Measurements from ENCODE around the gene MRPL37. TPM values are rescaled to one million over a fixed set of nuclear protein-coding genes. Genes with fewer than 3 reads are reported as not detected.

Gene MRPL37
- total and polyA plus RNA-seq, 5 donors = 53.1 to 57.1 (median 55.7) TPM

DNA sequence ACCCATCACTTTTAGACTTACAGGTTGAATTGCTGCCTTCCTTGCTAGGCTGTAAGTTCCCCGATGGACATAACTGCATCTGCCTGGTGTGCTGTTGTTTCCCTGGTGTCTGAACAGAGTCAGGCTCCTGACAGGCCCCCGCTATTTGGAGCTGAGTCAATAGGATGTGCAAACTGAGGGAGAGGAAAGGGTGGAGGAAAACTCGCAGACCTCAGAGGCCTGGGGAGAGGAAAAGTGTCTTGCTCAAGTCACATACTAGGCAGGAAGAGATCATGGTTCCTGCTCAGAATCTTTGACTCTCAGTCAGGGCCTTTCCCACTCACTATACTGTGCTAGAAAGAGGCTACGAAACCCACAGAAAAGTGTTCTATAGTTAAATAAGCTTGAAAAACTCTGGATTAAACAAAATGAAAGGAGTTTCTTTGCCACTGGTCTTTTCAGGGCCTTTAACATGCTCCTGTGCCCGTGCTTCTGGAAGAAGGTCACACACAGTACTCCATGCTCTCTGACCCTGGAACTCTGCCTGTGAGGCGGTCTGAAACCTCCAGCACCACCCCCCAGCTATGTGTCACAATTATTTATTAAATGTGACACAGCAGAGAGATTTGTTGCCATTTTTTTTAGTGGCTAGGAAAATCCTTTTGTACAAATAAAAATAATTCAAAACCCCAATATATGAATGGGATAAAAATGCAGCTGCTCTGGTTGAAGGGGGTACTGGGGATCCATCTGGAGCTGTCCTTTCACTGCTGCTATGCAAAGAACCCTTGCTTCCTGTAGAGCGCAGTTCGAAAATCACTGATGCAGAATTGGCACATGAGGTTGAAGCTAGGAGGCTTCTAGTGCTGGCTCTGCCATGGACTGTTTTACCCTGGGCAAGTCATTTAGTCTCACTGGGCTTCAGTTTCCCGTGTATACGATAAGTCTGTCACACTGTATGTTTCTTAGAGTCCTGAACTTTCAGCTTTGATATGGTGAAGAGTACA is 27.1 kb upstream of the MRPL37 start:
- no peaks in the 10 kb centered on the region for H3K9me3 ChIP-seq (ENCODE audit: control insufficient read depth, low read length)
- H3K4me1 ChIP-seq (ENCODE audit: control insufficient read depth, insufficient read depth, low read length) = no peaks in the 10 kb centered on the region
- WGBS = 71% methylated on average over 10 of the region's 10 CpGs
- no peak overlapping the region for H3K4me3 ChIP-seq (ENCODE audit: low read length)
- no peak overlapping the region for H3K27ac ChIP-seq (ENCODE audit: low read length)
- intact Hi-C loops (cut with DNase I) = no loop called here
- ATAC-seq = peak in 1 of 2 donors; percentile 37
- H3K27me3 ChIP-seq (ENCODE audit: control insufficient read depth, insufficient read depth) = no peaks in the 10 kb centered on the region
- DNase-seq = no peak

DNA sequence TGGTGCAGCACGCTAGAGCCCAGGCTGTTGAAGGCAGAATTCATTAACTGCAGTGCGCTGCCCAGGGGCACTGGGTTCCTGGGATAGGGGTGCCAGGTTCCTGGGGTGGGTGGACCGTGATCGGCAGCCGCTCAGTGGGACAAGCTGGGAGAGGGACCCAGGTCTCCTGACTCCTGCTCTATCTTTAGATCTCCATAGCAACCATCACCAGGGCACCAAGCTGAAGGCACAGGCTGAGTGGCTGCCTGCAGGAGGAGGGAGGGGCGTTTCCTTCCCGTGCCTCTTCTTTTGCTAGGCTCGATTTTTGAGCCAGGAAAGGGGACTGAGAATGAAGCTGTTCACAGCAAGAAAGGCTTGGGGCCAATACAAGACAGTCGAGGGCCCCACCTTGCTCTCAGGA is 26.3 kb upstream of the MRPL37 start:
- DNase-seq = no peak
- Histone ChIP-seq H3K27ac (ENCODE audit: low read length) (no peak overlapping the region), H3K9me3 (ENCODE audit: control insufficient read depth, low read length) (no peaks in the 10 kb centered on the region), H3K27me3 (ENCODE audit: control insufficient read depth, insufficient read depth) (no peaks in the 10 kb centered on the region), H3K4me1 (ENCODE audit: control insufficient read depth, insufficient read depth, low read length) (no peaks in the 10 kb centered on the region), H3K4me3 (ENCODE audit: low read length) (no peak overlapping the region)
- WGBS = 74% methylated on average over 9 of the region's 9 CpGs
- peak in 1 of 2 donors; percentile 26 for ATAC-seq
- intact Hi-C loops (cut with DNase I) = no loop called here

DNA sequence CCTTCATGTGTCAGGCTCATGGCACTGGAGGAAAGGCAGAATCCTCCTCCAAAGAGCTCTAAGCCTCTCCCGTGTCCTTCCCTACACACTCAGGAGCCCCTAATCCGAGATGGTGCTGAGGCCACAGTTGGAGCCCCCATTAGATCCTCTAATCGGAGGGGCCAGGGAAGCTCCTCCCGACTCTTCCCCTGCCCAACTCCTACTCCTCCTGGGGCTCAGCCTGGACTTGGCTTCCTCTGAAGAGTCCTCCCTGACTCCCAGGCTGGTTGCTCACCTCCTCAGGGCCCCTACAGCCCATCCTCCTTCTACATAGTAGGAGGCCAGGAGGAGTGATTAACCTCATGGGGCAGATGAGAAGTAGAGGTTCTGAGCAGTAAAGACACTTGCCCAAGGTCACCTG is 25.9 kb upstream of the MRPL37 start:
- no peak overlapping the region for H3K27ac ChIP-seq (ENCODE audit: low read length)
- no peak for DNase-seq
- H3K27me3 ChIP-seq (ENCODE audit: control insufficient read depth, insufficient read depth) = no peaks in the 10 kb centered on the region
- no peak for ATAC-seq
- H3K4me3 ChIP-seq (ENCODE audit: low read length) = no peak overlapping the region
- no peaks in the 10 kb centered on the region for H3K9me3 ChIP-seq (ENCODE audit: control insufficient read depth, low read length)
- WGBS = 89% methylated on average over 4 of the region's 4 CpGs
- H3K4me1 ChIP-seq (ENCODE audit: control insufficient read depth, insufficient read depth, low read length) = no peaks in the 10 kb centered on the region
- intact Hi-C loops (cut with DNase I) = no loop called here

DNA sequence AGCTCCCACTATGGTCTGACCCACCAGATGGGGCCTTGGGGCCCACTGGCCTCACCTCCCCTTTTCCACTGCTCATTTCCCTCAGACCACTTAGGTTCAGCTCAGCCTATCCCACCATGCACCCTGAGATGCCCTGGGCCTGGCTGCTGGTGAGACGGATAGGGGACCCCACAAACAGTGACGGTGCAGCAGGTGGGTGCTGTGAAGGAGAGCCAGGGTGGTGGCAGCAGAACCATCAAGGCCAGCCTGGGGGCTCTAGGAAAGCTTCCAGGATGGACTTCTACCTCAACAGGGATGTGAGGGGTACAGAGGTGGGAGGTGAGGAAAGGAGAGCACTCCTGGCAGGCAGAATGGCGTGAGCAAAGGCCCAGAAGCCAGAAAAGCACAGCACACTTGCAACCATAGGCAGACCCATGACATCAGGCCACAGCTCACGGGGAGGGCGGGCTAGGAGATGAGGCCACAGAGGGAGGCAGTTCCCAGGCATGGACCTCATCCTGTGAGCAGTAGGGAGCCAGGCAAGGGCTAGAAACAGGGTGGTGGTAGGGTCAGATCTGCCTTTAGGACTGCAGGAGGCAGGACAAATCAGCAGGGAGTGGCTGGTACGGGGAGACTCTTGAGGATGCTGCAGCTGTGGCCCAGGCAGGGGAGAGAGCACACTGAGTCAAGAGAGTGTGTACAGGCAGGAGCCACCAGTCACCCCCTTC is 23.2 kb upstream of the MRPL37 start:
- Histone ChIP-seq H3K27me3 (ENCODE audit: control insufficient read depth, insufficient read depth) (no peaks in the 10 kb centered on the region), H3K4me3 (ENCODE audit: low read length) (no peak overlapping the region), H3K4me1 (ENCODE audit: control insufficient read depth, insufficient read depth, low read length) (no peaks in the 10 kb centered on the region), H3K27ac (ENCODE audit: low read length) (no peak overlapping the region), H3K9me3 (ENCODE audit: control insufficient read depth, low read length) (no peaks in the 10 kb centered on the region)
- no peak for DNase-seq
- 89% methylated on average over 6 of the region's 6 CpGs for WGBS
- ATAC-seq = no peak
- intact Hi-C loops (cut with DNase I) = no loop called here

DNA sequence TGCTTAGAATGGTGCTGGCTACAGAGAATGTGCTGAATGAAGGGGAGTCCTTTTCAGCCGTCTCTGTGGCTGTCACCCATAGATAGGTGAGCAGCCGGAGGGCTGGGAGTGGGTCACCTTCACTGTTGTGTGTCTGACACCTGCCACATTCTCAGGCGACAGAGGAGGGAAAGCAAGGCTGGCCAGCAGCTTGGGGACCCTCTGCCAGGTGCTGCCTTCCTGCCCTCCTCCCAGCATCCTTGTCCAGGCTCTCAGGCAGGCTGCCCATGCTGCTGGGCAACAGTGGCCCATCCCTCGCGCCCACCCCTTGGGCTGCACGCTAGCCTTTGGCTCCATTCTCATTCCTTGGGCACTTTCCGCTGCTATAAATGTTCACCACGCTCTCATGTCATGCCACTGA is 22.2 kb upstream of the MRPL37 start:
- H3K9me3 ChIP-seq (ENCODE audit: control insufficient read depth, low read length) = no peaks in the 10 kb centered on the region
- no peak for DNase-seq
- no peak for ATAC-seq
- WGBS = 91% methylated on average over 8 of the region's 8 CpGs
- H3K4me3 ChIP-seq (ENCODE audit: low read length) = no peak overlapping the region
- no peaks in the 10 kb centered on the region for H3K27me3 ChIP-seq (ENCODE audit: control insufficient read depth, insufficient read depth)
- no peaks in the 10 kb centered on the region for H3K4me1 ChIP-seq (ENCODE audit: control insufficient read depth, insufficient read depth, low read length)
- no peak overlapping the region for H3K27ac ChIP-seq (ENCODE audit: low read length)
- intact Hi-C loops (cut with DNase I) = no loop called here

DNA sequence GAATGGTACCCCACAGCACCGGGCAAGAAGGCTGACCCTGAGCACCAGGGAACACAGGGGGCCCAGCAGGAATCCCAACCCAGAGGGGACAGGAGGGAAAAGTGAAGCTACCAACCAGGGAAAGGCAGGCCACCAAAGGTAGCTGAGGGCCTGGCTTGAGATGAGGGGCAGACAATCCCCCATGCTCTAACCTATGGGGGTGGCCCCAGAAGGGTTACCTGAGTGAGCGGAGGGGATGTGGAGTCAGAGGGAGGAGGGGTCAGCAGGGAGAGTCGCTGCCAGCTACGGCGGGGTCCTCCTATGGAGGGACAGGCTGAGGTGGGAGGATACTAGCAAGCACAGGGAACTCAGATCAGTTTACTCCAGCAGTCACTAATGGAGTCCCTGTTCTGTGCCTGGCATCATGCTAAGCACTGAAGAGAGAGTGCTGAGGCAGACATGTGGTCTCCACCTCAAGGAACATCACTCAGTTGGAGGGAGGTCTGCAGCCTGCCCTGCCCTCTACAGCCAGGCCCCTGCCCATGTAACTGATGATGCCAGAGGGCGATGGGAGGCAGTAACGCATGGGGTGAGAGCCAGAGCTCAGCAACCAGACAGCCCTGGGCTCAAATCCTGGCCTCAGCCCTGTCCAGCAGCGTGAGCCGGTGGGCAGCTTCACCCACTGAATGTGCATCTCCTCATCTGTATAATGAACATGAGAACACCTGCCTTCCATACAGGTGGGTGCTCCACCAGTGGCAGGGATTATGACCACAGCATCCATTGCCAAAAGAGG is 21.5 kb upstream of the MRPL37 start:
- no peak for ATAC-seq
- Histone ChIP-seq H3K9me3 (ENCODE audit: control insufficient read depth, low read length) (no peaks in the 10 kb centered on the region), H3K27me3 (ENCODE audit: control insufficient read depth, insufficient read depth) (no peaks in the 10 kb centered on the region), H3K4me3 (ENCODE audit: low read length) (no peak overlapping the region), H3K27ac (ENCODE audit: low read length) (no peak overlapping the region), H3K4me1 (ENCODE audit: control insufficient read depth, insufficient read depth, low read length) (no peaks in the 10 kb centered on the region)
- no peak for DNase-seq
- intact Hi-C loops (cut with DNase I) = no loop called here
- 80% methylated on average over 9 of the region's 9 CpGs for WGBS

DNA sequence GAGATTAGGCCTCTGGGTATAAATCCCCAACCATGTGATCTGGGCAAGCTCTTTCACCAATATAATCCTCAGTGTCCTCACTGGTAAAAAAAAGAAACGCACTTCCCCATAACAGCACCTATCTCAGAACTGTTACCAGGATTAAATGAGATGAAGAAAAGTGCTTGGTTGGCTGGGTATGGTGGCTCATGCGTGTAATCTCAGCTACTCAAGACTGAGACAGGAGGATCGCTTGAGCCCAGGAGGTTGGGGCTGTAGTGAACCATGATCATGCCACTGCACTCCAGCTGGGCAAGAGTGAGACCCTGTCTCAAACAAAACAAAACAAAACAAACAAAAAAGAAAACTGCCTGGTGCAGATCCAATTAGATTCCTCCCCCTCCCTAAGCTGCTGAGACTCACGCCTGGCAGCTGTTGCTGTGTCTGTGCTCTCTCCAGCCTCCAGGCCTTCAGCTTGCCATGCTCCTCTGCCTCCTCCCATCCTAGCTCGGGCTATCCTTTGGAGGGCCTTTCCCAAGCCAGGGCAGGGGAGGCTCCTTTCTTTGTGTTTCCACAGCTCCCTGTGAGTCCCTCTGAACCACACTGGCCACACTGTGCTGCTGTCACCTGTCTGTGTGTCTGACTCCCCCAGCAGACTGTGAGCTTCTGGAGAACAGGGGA is 19.1 kb upstream of the MRPL37 start:
- Histone ChIP-seq H3K4me3 (ENCODE audit: low read length) (no peak overlapping the region), H3K27ac (ENCODE audit: low read length) (no peak overlapping the region), H3K27me3 (ENCODE audit: control insufficient read depth, insufficient read depth) (no peaks in the 10 kb centered on the region), H3K4me1 (ENCODE audit: control insufficient read depth, insufficient read depth, low read length) (no peaks in the 10 kb centered on the region), H3K9me3 (ENCODE audit: control insufficient read depth, low read length) (no peaks in the 10 kb centered on the region)
- 93% methylated on average over 5 of the region's 5 CpGs for WGBS
- no peak for DNase-seq
- ATAC-seq = no peak
- intact Hi-C loops (cut with DNase I) = no loop called here

DNA sequence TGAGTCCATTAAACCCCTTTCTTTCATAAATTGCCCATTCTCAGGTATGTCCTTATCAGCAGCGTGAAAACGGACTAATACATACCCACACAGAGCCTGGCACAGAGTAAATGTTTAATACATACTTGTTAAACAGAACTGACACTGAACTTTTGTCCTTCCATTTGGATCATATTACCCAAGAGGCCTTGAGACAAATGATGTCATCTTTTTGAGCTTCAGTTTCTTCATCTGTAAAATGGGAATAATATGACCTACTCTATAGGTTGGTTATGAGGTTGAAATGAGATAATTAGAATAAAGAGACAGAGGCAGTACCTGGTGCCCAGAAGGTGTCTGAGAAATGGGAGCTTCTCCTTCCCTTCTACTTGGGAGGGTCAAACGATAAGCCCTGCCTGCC is 13.9 kb upstream of the MRPL37 start:
- Histone ChIP-seq H3K4me1 (ENCODE audit: control insufficient read depth, insufficient read depth, low read length) (no peaks in the 10 kb centered on the region), H3K27me3 (ENCODE audit: control insufficient read depth, insufficient read depth) (no peaks in the 10 kb centered on the region), H3K9me3 (ENCODE audit: control insufficient read depth, low read length) (no peaks in the 10 kb centered on the region), H3K4me3 (ENCODE audit: low read length) (no peak overlapping the region), H3K27ac (ENCODE audit: low read length) (no peak overlapping the region)
- 92% methylated on average over 3 of the region's 3 CpGs for WGBS
- ATAC-seq (no peak), DNase-seq (no peak)
- intact Hi-C loops (cut with DNase I) = no loop called here

DNA sequence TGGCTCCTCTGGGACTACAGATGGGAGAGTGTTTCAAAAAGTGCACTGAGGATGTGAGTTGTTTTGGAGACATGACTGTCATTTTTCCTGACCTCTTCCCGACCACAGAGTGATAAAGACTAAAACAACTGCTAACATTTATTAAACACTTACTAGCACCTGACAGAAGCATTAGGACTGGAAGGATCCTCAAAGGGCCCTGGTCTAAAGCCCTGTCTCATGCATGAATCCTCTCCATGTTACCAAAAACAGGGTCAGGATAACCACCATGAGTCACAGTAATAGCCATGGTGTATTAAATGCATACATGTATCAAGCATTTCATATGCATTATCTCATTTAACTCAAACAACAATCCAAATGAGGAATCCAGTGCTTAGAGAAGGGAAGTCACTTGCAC is 11.7 kb upstream of the MRPL37 start:
- Histone ChIP-seq H3K4me1 (ENCODE audit: control insufficient read depth, insufficient read depth, low read length) (no peaks in the 10 kb centered on the region), H3K4me3 (ENCODE audit: low read length) (no peak overlapping the region), H3K27ac (ENCODE audit: low read length) (no peak overlapping the region), H3K9me3 (ENCODE audit: control insufficient read depth, low read length) (no peaks in the 10 kb centered on the region), H3K27me3 (ENCODE audit: control insufficient read depth, insufficient read depth) (no peaks in the 10 kb centered on the region)
- no peak for DNase-seq
- WGBS = 71% methylated on average over 1 of the region's 1 CpG
- intact Hi-C loops (cut with DNase I) = no loop called here
- ATAC-seq = no peak

DNA sequence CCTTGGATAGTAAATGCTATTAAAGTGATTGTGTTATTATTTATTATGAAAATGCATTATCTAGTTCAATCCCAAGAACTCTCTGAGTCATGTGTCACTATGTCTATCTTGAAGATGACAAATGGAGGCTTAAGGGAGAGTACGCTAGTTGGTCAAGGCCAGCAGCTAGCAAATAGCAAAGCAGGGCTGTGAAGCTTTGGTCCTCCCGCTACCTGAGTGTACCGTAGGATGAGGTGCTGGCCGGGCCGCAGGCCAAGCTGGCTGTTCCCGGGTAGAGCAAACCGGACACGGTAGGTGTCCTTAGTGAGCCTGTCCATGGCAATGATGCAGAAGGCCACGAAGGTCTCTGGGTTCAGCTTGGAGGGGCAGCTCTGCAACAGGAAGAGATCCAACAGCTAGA is 9.4 kb upstream of the MRPL37 start:
- no peak for DNase-seq
- Histone ChIP-seq H3K4me3 (ENCODE audit: low read length) (no peak overlapping the region), H3K27me3 (ENCODE audit: control insufficient read depth, insufficient read depth) (no peaks in the 10 kb centered on the region), H3K4me1 (ENCODE audit: control insufficient read depth, insufficient read depth, low read length) (no peaks in the 10 kb centered on the region), H3K27ac (ENCODE audit: low read length) (no peak overlapping the region), H3K9me3 (ENCODE audit: control insufficient read depth, low read length) (no peaks in the 10 kb centered on the region)
- no peak for ATAC-seq
- 95% methylated on average over 9 of the region's 9 CpGs for WGBS
- intact Hi-C loops (cut with DNase I) = no loop called here

Data from right cardiac atrium (tissue), 5 donors.